SH-SY5Y (cell line): Measurements from ENCODE around the gene RFC1.

Experiments used
- GATA2 ChIP-seq: IDR thresholded peaks from 2 replicates; pipeline ENCODE4 v1.6.1; 2011; ENCODE audit warnings: mild to moderate bottlenecking, low read depth, low read length
- GATA3 ChIP-seq: IDR thresholded peaks from 2 replicates; pipeline ENCODE4 v1.6.1; 2011; ENCODE audit warnings: low read depth, mild to moderate bottlenecking, low read length, moderate library complexity

GRCh38 chr4:39353478-39354253, 12.5 kb downstream of the RFC1 start:
- no peak for TF ChIP-seq GATA3
- TF ChIP-seq GATA2: no peak
